SK-N-SH (cell line): Measurements from ENCODE around the gene MRI1. TPM values are rescaled to one million over a fixed set of nuclear protein-coding genes. Genes with fewer than 3 reads are reported as not detected.

Experiments
- CTCF ChIA-PET: fragments of 300-600, 350-600 bp; formaldehyde crosslinking; extraction: SDS; loops from one replicate; lab custom pipeline; 2021; lab: Yijun Ruan, JAX
- POLR2A ChIA-PET: fragments of 350-600 bp; sonication (Branson Sonifier 250); formaldehyde crosslinking; extraction: SDS; loops from one replicate; lab custom pipeline; 2020; ENCODE audit warnings: antibody characterized with exemption, inconsistent platforms; lab: Yijun Ruan, JAX
- DNase-seq: peaks from one replicate; pipeline ENCODE4 v3.0.0; 2012
- H2AFZ ChIP-seq: fragments of 200-600 bp; sonication (generic); 2 replicates; pipeline ENCODE4 v1.8.1; 2016; ENCODE audit warnings: antibody characterized with exemption, mild to moderate bottlenecking, low read depth
- H3F3A ChIP-seq: fragments of 200-600 bp; sonication (generic); replicated peaks from 2 replicates; pipeline ENCODE3; 2016; ENCODE audit warnings: antibody characterized with exemption, mild to moderate bottlenecking; ENCODE audit not compliant: insufficient read depth
- H3K27ac ChIP-seq, 2 experiments: fragments of 200-500 bp in 1 of 2; fragments of 200-600 bp in 1 of 2; sonication (Bioruptor generic) in 1 of 2; sonication (generic), shearing (Covaris generic) in 1 of 2; 2 replicates each; pipeline versions ENCODE4 v1.5.1 to v1.6.1; 2014 to 2016; ENCODE audit warnings: low read depth in 2 of 2, inconsistent platforms in 1 of 2, low read length in 1 of 2, mild to moderate bottlenecking in 1 of 2, mixed read lengths in 1 of 2
- H3K27me3 ChIP-seq: fragments of 200-600 bp; sonication (generic), shearing (Covaris generic); 2 replicates; pipeline ENCODE4 v1.6.1; 2016; ENCODE audit warnings: mixed run types; ENCODE audit not compliant: insufficient read depth
- H3K36me3 ChIP-seq, 2 experiments: fragments of 200-500 bp in 1 of 2; fragments of 200-600 bp in 1 of 2; sonication (Bioruptor generic) in 1 of 2; sonication (generic) in 1 of 2; replicated peaks in 1 of 2; 2 replicates each; pipeline versions ENCODE3 to v1.5.1; 2014 to 2016; ENCODE audit warnings: low read length in 1 of 2, mild to moderate bottlenecking in 1 of 2; ENCODE audit not compliant: insufficient read depth in 2 of 2, control insufficient read depth in 1 of 2
- H3K4me1 ChIP-seq, 2 experiments: fragments of 200-500 bp in 1 of 2; fragments of 200-600 bp in 1 of 2; sonication (Bioruptor generic) in 1 of 2; sonication (generic), shearing (Covaris generic) in 1 of 2; 2 replicates each; pipeline versions ENCODE4 v1.5.1 to v1.6.1; 2014 to 2016; ENCODE audit warnings: low read depth in 1 of 2, low read length in 1 of 2, mixed run types in 1 of 2; ENCODE audit not compliant: insufficient read depth in 2 of 2, control insufficient read depth in 1 of 2
- H3K4me2 ChIP-seq: fragments of 200-600 bp; sonication (generic), shearing (Covaris generic); 2 replicates; pipeline ENCODE4 v1.6.1; 2017; ENCODE audit warnings: mixed run types
- H3K4me3 ChIP-seq, 2 experiments: fragments of 200-500 bp in 1 of 2; fragments of 200-600 bp in 1 of 2; sonication (Bioruptor generic) in 1 of 2; sonication (generic), shearing (Covaris generic) in 1 of 2; 2 replicates each; pipeline versions ENCODE4 v1.5.1 to v1.8.1; 2014 to 2016; ENCODE audit warnings: low read depth in 2 of 2, inconsistent platforms in 1 of 2, low read length in 1 of 2, mild to moderate bottlenecking in 1 of 2, mixed read lengths in 1 of 2, moderate library complexity in 1 of 2
- H3K79me2 ChIP-seq: fragments of 200-600 bp; sonication (generic); 2 replicates; pipeline ENCODE4 v1.8.1; 2017; ENCODE audit warnings: mild to moderate bottlenecking; ENCODE audit not compliant: insufficient read depth
- H3K9ac ChIP-seq: fragments of 200-600 bp; sonication (generic); 2 replicates; pipeline ENCODE4 v1.6.1; 2017; ENCODE audit warnings: mixed run types
- H3K9me2 ChIP-seq: fragments of 200-600 bp; sonication (generic); 2 replicates; pipeline ENCODE4 v1.6.1; 2017; ENCODE audit warnings: mixed run types
- H3K9me3 ChIP-seq: fragments of 200-600 bp; sonication (generic); 2 replicates; pipeline ENCODE4 v1.6.1; 2017; ENCODE audit warnings: mixed run types, mild to moderate bottlenecking, moderate library complexity
- H4K20me1 ChIP-seq: fragments of 200-600 bp; sonication (generic); 2 replicates; pipeline ENCODE4 v1.6.1; 2017; ENCODE audit warnings: mild to moderate bottlenecking, mixed run types; ENCODE audit not compliant: insufficient read depth
- CHD2 ChIP-seq: fragments of 150-350 bp; IDR thresholded peaks from 2 replicates; pipeline ENCODE4 v1.6.1; 2018; ENCODE audit warnings: low read length; ENCODE audit not compliant: partially characterized antibody
- CTCF ChIP-seq: fragments of 200-600 bp; sonication (generic); IDR thresholded peaks from 2 replicates; pipeline ENCODE4 v1.6.1; 2017; ENCODE audit warnings: antibody characterized with exemption, mild to moderate bottlenecking, moderate library complexity
- GABPA ChIP-seq: IDR thresholded peaks from 2 replicates; pipeline ENCODE4 v1.4.0; 2012; ENCODE audit warnings: low read depth, mild to moderate bottlenecking
- NFIC ChIP-seq: IDR thresholded peaks from 2 replicates; pipeline ENCODE4 v1.4.0; 2012; ENCODE audit warnings: borderline replicate concordance
- PBX3 ChIP-seq: IDR thresholded peaks from 2 replicates; pipeline ENCODE4; 2012
- POLR2AphosphoS5 ChIP-seq: IDR thresholded peaks from 2 replicates; pipeline ENCODE4 v1.6.1; 2012; ENCODE audit warnings: low read depth, low read length
- REST ChIP-seq: IDR thresholded peaks from 2 replicates; pipeline ENCODE4 v1.6.1; 2012; ENCODE audit warnings: mild to moderate bottlenecking, low read depth, low read length, moderate library complexity
- RXRA ChIP-seq: IDR thresholded peaks from 2 replicates; pipeline ENCODE4 v1.4.0; 2012; ENCODE audit warnings: low read depth, mild to moderate bottlenecking, borderline replicate concordance
- TEAD4 ChIP-seq: IDR thresholded peaks from 2 replicates; pipeline ENCODE4 v1.4.0; 2012; ENCODE audit warnings: mild to moderate bottlenecking, borderline replicate concordance; ENCODE audit not compliant: insufficient read depth
- WGBS: methylation state at CpG from one replicate; pipeline ENCODE4 v1.1.6; 2017; ENCODE audit warnings: low lambda C conversion rate; 5-methylcytosine and 5-hydroxymethylcytosine counted together
- polyA plus RNA-seq, 3 experiments: library from polyadenylated mRNA; depleted of rRNA; stranded (reverse); fragments of >200 nt; gene quantifications; 2 replicates each; pipeline ENCODE4 v1.2.3, GENCODE V29; 2012

The MRI1 gene
- polyA plus RNA-seq, 1 of the 3 experiments (the other 2 are of a cell fraction), result 49.6 TPM

- Histone ChIP-seq H3K27me3 (no peaks in the 10 kb centered on the region), H3K36me3 (peaks cover 18 to 21% of the 10 kb centered on the region in 2 experiments), H3K9me3 (no peaks in the 10 kb centered on the region), H3K4me1 (no peaks in the 10 kb centered on the region; a peak in 1 of 4 replicates), H2AFZ (no peak overlapping the region), H3K9ac (no peak overlapping the region), H3K27ac (no peak overlapping the region), H3F3A (peaks cover 6% of the 10 kb centered on the region), H4K20me1 (no peaks in the 10 kb centered on the region), H3K4me3 (no peak overlapping the region), H3K9me2 (no peaks in the 10 kb centered on the region), H3K4me2 (no peak overlapping the region), H3K79me2 (no peaks in the 10 kb centered on the region)
- CTCF ChIA-PET, result no interaction called here
- WGBS, result 95% methylated on average over 11 of the region's 21 CpGs
- DNase-seq, result no peak
- POLR2A ChIA-PET, result no interaction called here
- TF ChIP-seq GABPA (no peak), REST (no peak), CHD2 (no peak), NFIC (no peak), TEAD4 (no peak)
Observed at GRCh38 chr19:13814550-13814949, 50.2 kb downstream of the MRI1 start.

GRCh38 chr19:13817018-13817614, 52.8 kb downstream of the MRI1 start:
- H3F3A ChIP-seq, result peaks cover 22% of the 10 kb centered on the region
- 86% methylated on average over 7 of the region's 11 CpGs for WGBS
- POLR2A ChIA-PET, result no interaction called here
- H3K36me3 ChIP-seq, result peaks cover 20 to 31% of the 10 kb centered on the region in 2 experiments
- TF ChIP-seq PBX3, result no peak
- TF ChIP-seq RXRA, result no peak
- no peak for TF ChIP-seq REST
- no peak for TF ChIP-seq CTCF
- TF ChIP-seq POLR2AphosphoS5, result no peak
- no peaks in the 10 kb centered on the region for H3K27me3 ChIP-seq
- H3K4me1 ChIP-seq, result no peaks in the 10 kb centered on the region; a peak in 1 of 4 replicates
- H3K79me2 ChIP-seq, result no peaks in the 10 kb centered on the region
- CTCF ChIA-PET, result interaction anchor here (1.6 to 1.7 kb wide), 2 partner anchors 12 to 45 kb away, joined by 4 to 5 read pairs; no protein-coding TSS in a partner anchor
- no peak overlapping the region for H3K4me3 ChIP-seq
- H3K9me3 ChIP-seq, result no peaks in the 10 kb centered on the region
- no peak overlapping the region for H3K4me2 ChIP-seq
- H3K9me2 ChIP-seq, result no peaks in the 10 kb centered on the region
- no peak overlapping the region for H2AFZ ChIP-seq
- H4K20me1 ChIP-seq, result no peaks in the 10 kb centered on the region; the same call in 1 of the 2 replicates
- H3K27ac ChIP-seq, result no peak overlapping the region
- DNase-seq, result no peak
- no peak overlapping the region for H3K9ac ChIP-seq
